Trophoblast cell (in vitro differentiated cells and primary cell): ENCODE measurements around the gene ARF4.
A peak's percentile ranks its signal among the peaks of the same experiment; 100 is the strongest.

Source experiments
- DNase-seq, 2 donors: peaks; one replicate each; pipeline ENCODE4 v3.0.0-alpha.2; 2016
- H2AFZ ChIP-seq: 2 replicates; pipeline ENCODE4 v1.6.1; 2013; ENCODE audit warnings: low read length, moderate library complexity, mild to moderate bottlenecking; ENCODE audit not compliant: insufficient read depth, poor library complexity
- H2AK5ac ChIP-seq: 2 replicates; pipeline ENCODE4 v1.6.1; 2013; ENCODE audit warnings: mild to moderate bottlenecking, low read length
- H2BK120ac ChIP-seq: 2 replicates; pipeline ENCODE4 v1.6.1; 2013; ENCODE audit warnings: low read length, mild to moderate bottlenecking, moderate library complexity; ENCODE audit not compliant: insufficient read depth, poor library complexity
- H2BK12ac ChIP-seq: 2 replicates; pipeline ENCODE4 v1.6.1; 2013; ENCODE audit warnings: mild to moderate bottlenecking, low read length, moderate library complexity
- H2BK5ac ChIP-seq: 2 replicates; pipeline ENCODE4 v1.6.1; 2013; ENCODE audit warnings: low read length, low read depth, moderate library complexity, mild to moderate bottlenecking; ENCODE audit not compliant: poor library complexity
- H3K14ac ChIP-seq: 2 replicates; pipeline ENCODE4 v1.6.1; 2013; ENCODE audit warnings: mild to moderate bottlenecking, low read length
- H3K18ac ChIP-seq: 2 replicates; pipeline ENCODE4 v1.6.1; 2013; ENCODE audit warnings: mild to moderate bottlenecking, low read length
- H3K23ac ChIP-seq: 2 replicates; pipeline ENCODE4 v1.6.1; 2013; ENCODE audit warnings: low read length
- H3K27ac ChIP-seq: 2 replicates; pipeline ENCODE4 v1.5.1; 2013; ENCODE audit warnings: low read depth, mild to moderate bottlenecking, inconsistent platforms, low read length, moderate library complexity
- H3K27me3 ChIP-seq: 2 replicates; pipeline ENCODE4 v1.6.1; 2013; ENCODE audit warnings: inconsistent platforms, mild to moderate bottlenecking, low read length, moderate library complexity; ENCODE audit not compliant: insufficient read depth
- H3K36me3 ChIP-seq, 2 experiments: 1 replicate in 1 of 2; 2 replicates in 1 of 2; pipeline ENCODE4 v1.6.1; 2013; ENCODE audit warnings: low read length in 2 of 2, mild to moderate bottlenecking in 2 of 2, moderate library complexity in 1 of 2; ENCODE audit not compliant: insufficient read depth in 2 of 2, control insufficient read depth in 1 of 2
- H3K4ac ChIP-seq: 2 replicates; pipeline ENCODE4 v1.6.1; 2013; ENCODE audit warnings: low read depth, mild to moderate bottlenecking, low read length, moderate library complexity
- H3K4me1 ChIP-seq, 2 experiments: 1 replicate in 1 of 2; 2 replicates in 1 of 2; pipeline ENCODE4 v1.6.1; 2013; ENCODE audit warnings: low read length in 2 of 2, mild to moderate bottlenecking in 2 of 2, moderate library complexity in 1 of 2; ENCODE audit not compliant: insufficient read depth in 2 of 2, control insufficient read depth in 1 of 2
- H3K4me2 ChIP-seq: 2 replicates; pipeline ENCODE4 v1.6.1; 2013; ENCODE audit warnings: inconsistent platforms, mild to moderate bottlenecking, low read length, moderate library complexity
- H3K4me3 ChIP-seq: 2 replicates; pipeline ENCODE4 v1.5.1; 2013; ENCODE audit warnings: mild to moderate bottlenecking, low read depth, low read length, inconsistent platforms
- H3K79me1 ChIP-seq: one replicate; pipeline ENCODE4 v1.6.1; 2013; ENCODE audit warnings: low read length
- H3K79me2 ChIP-seq: 2 replicates; pipeline ENCODE4 v1.6.1; 2013; ENCODE audit warnings: low read length, mild to moderate bottlenecking; ENCODE audit not compliant: control insufficient read depth, insufficient read depth, poor library complexity
- H3K9ac ChIP-seq: 2 replicates; pipeline ENCODE4 v1.6.1; 2013; ENCODE audit warnings: mild to moderate bottlenecking, low read length
- H3K9me3 ChIP-seq: 2 replicates; pipeline ENCODE4 v1.6.1; 2013; ENCODE audit warnings: low read depth, mild to moderate bottlenecking, control low read depth, inconsistent platforms, low read length; ENCODE audit not compliant: insufficient read depth
- H4K12ac ChIP-seq: 2 replicates; pipeline ENCODE4 v1.6.1; 2013; ENCODE audit warnings: low read depth, mild to moderate bottlenecking, low read length, moderate library complexity
- H4K8ac ChIP-seq: 2 replicates; pipeline ENCODE4 v1.6.1; 2013; ENCODE audit warnings: low read depth, mild to moderate bottlenecking, low read length, moderate library complexity
- H4K91ac ChIP-seq: one replicate; pipeline ENCODE4 v1.6.1; 2013; ENCODE audit warnings: low read depth, mild to moderate bottlenecking, low read length, moderate library complexity
- WGBS: extraction: QIAGEN DNeasy Blood & Tissue Kit; methylation state at CpG from one replicate; pipeline ENCODE4 v1.1.7; 2013; ENCODE audit warnings: missing lambda C conversion rate; ENCODE audit not compliant: insufficient read length, insufficient coverage; ENCODE audit errors: extremely low coverage; 5-methylcytosine and 5-hydroxymethylcytosine counted together

The ARF4 gene

GRCh38 chr3:57600195-57600594 is 3.1 kb upstream of the ARF4 start:
- Histone ChIP-seq H3K36me3 (no peaks in the 10 kb centered on the region), H3K4me1 (peaks cover 0 to 4% of the 10 kb centered on the region in 2 experiments), H3K27ac (no peak overlapping the region), H4K12ac (no peak overlapping the region), H3K23ac (no peak overlapping the region), H2BK12ac (no peak overlapping the region), H2BK120ac (no peak overlapping the region), H3K4me3 (no peak overlapping the region), H3K27me3 (no peaks in the 10 kb centered on the region), H2AK5ac (no peak overlapping the region), H3K9me3 (no peaks in the 10 kb centered on the region), H3K14ac (no peak overlapping the region), H3K4me2 (no peak overlapping the region), H3K79me1 (peaks cover 10% of the 10 kb centered on the region), H2BK5ac (no peak overlapping the region), H3K18ac (no peak overlapping the region), H2AFZ (no peak overlapping the region), H3K79me2 (peaks cover 10% of the 10 kb centered on the region), H3K4ac (no peak overlapping the region), H4K91ac (no peak overlapping the region), H3K9ac (no peak overlapping the region), H4K8ac (no peak overlapping the region)
- no CpG with 5 or more reads among the region's 2 CpGs for WGBS
- DNase-seq: no peak

GRCh38 chr3:57598765-57599360 is 1.7 kb upstream of the ARF4 start:
- Histone ChIP-seq H3K4me2 (peak overlapping the region; percentile 69), H3K27ac (no peak overlapping the region), H3K23ac (no peak overlapping the region), H3K4me3 (no peak overlapping the region), H2BK12ac (no peak overlapping the region), H3K36me3 (no peaks in the 10 kb centered on the region), H2AK5ac (no peak overlapping the region), H2BK120ac (no peak overlapping the region), H3K9me3 (no peaks in the 10 kb centered on the region), H2AFZ (no peak overlapping the region), H3K9ac (no peak overlapping the region), H4K91ac (no peak overlapping the region), H3K14ac (no peak overlapping the region), H3K4ac (no peak overlapping the region), H3K4me1 (peaks cover 0 to 4% of the 10 kb centered on the region in 2 experiments), H3K79me1 (peaks cover 10% of the 10 kb centered on the region), H3K27me3 (no peaks in the 10 kb centered on the region), H4K12ac (no peak overlapping the region), H2BK5ac (no peak overlapping the region), H4K8ac (peak overlapping the region; percentile 45), H3K79me2 (peaks cover 12% of the 10 kb centered on the region), H3K18ac (no peak overlapping the region)
- WGBS: no CpG with 5 or more reads among the region's 5 CpGs
- no peak for DNase-seq

- Histone ChIP-seq H3K79me2 (peaks cover 17% of the 10 kb centered on the region), H3K27me3 (no peaks in the 10 kb centered on the region), H3K18ac (peak overlapping the region; percentile 76), H2AK5ac (peak overlapping the region; percentile 87), H3K4me2 (peak overlapping the region; percentile 32), H4K91ac (peak overlapping the region; percentile 97), H2BK12ac (no peak overlapping the region), H3K4ac (peak overlapping the region; percentile 82), H3K79me1 (peaks cover 10% of the 10 kb centered on the region), H3K27ac (peak overlapping the region; percentile 93), H3K9me3 (no peaks in the 10 kb centered on the region), H3K9ac (peak overlapping the region; percentile 68), H3K4me3 (peak overlapping the region; percentile 80), H4K8ac (peak overlapping the region; percentile 89), H2BK5ac (peak overlapping the region; percentile 95), H4K12ac (peak overlapping the region; percentile 90), H3K23ac (no peak overlapping the region), H3K14ac (peak overlapping the region; percentile 96), H3K36me3 (peaks cover 2% of the 10 kb centered on the region in 2 experiments), H3K4me1 (peaks cover 0 to 6% of the 10 kb centered on the region in 2 experiments), H2BK120ac (peak overlapping the region; percentile 93), H2AFZ (peak overlapping the region; percentile 57)
- no CpG with 5 or more reads among the region's 31 CpGs for WGBS
- peak; percentile 91 to 92 for DNase-seq
These were observed 533 bp downstream of the ARF4 start for GRCh38 chr3:57596495-57597126.

- Histone ChIP-seq H3K14ac (no peak overlapping the region), H3K9me3 (no peaks in the 10 kb centered on the region), H2AK5ac (no peak overlapping the region), H3K27ac (no peak overlapping the region), H3K4ac (peak overlapping the region; percentile 58), H3K23ac (no peak overlapping the region), H4K91ac (no peak overlapping the region), H3K9ac (no peak overlapping the region), H2AFZ (no peak overlapping the region), H3K4me1 (peaks cover 0 to 6% of the 10 kb centered on the region in 2 experiments), H4K12ac (no peak overlapping the region), H2BK5ac (no peak overlapping the region), H3K27me3 (no peaks in the 10 kb centered on the region), H3K18ac (no peak overlapping the region), H3K79me2 (peaks cover 21% of the 10 kb centered on the region), H3K4me2 (no peak overlapping the region), H3K4me3 (no peak overlapping the region), H2BK12ac (no peak overlapping the region), H4K8ac (no peak overlapping the region), H3K79me1 (peaks cover 10% of the 10 kb centered on the region), H2BK120ac (no peak overlapping the region), H3K36me3 (peaks cover 4% of the 10 kb centered on the region in 2 experiments)
- DNase-seq: no peak
- WGBS: no CpG with 5 or more reads among the region's 5 CpGs
These were observed 2.6 kb downstream of the ARF4 start for GRCh38 chr3:57594576-57594975.
